Esophagus mucosa (tissue), 1 donor: ENCODE measurements around the gene FBLN5. TPM values are rescaled to one million over a fixed set of nuclear protein-coding genes. Genes with fewer than 3 reads are reported as not detected.
A peak's percentile ranks its signal among the peaks of the same experiment; 100 is the strongest.

Experiments used
- ATAC-seq: fragments of 200-7000 bp; cut with Tn5 transposase; one replicate; pipeline ENCODE4 v1.9.1; 2020
- total RNA-seq: library from RNA; stranded (reverse); gene quantifications from one replicate; pipeline ENCODE4 v1.2.4, GENCODE V29; 2023
- donor health status: DM: yes; HTN: yes; CAD: no.

Gene FBLN5
- total RNA-seq, result 2.8 TPM

DNA sequence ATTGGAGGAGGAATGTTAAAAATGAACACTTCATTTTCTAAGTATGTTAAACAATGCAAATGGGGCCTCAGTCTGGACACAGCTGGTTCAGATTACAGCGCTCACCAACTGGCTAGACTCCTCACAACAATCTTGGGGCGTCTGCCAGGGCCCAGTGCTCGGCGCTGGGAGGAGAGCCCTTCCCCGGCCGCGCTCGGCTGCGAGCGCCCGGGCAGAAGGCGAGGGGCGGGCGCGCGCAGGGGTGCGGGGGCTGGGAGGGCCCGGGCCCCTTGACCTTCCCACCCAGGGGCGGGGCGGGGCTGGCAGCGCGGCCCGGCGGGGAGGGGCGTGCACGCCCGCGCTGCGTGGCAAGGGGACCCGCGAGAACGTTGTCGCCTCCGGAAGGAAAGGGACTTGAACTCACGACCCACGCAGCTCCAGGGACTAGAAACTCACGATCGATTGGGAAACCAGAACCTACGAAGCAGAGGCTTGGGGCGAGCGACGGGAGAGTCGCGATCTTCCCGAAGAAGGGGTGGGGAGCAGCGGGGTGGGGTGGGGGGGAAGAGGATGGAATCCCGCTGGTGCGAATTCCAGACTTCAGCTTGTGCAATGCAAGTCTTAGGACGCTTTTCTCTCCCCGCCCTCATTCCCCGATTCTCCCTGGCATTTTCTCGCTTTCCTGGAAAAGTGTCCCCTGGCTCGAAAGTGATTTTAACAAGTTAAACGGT is at the start of gene FBLN5:
FBLN5 (minus strand) TSS at position 220 of the 710 bp plus-strand sequence. CDS start 465 bp downstream, outside the sequence.
- ATAC-seq, result peak; percentile 67

GRCh38 chr14:91996948-91997371 is 49.5 kb upstream of the FBLN5 start:
- peak; percentile 51 for ATAC-seq

DNA sequence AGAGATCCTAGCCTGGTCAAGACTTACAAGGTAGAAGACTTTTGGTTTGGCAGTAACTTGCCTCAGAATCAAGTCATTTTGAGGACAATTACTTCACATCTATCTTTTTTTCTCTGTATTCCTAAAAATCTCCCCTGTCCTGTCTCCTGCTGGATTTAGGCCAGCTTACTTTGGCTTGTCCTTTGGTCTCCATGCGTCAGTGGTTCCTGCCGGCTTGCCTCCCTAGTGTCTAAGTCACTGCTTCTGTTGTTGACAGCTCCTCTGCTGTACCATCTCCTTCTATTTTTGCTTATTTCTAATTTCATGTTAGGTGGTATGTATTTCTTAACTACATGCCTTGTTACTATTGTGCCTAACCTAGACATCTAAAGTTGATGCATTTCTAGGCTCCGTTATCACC is 39.7 kb upstream of the FBLN5 start:
- ATAC-seq, result no peak

DNA sequence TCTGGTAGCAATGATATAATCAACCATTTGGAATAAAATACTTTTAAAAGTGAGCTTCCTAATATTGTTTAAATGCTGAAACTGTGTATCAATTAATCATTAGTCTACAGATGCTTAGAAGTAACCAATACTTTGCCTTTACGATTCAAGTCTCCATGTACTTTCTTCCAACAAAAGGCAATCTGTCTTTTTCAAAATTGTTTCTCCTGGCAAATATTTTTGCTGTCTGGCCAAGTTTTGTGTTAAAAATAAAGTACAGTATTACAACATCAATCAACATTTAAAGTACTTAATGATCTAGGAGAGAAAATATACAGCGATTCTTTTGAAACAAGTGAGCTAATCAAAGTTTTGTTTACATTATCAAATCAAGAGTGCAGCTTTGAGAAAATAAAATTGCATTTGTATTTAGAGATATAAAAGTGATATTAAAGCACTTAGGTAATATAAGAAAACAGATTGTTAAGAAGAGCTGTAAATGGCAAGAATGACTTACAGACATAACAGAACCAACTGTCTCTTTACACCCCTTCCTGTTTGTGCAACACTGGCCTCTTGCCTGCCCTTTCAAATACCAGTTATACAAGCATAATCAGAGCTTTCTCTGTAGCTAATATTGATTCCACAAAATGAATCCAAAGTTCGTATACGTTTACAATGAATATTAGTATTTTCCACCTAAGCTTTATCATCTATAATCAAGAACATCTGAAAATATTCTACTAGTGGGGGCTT is 38.2 kb upstream of the FBLN5 start:
- no peak for ATAC-seq

- no peak for ATAC-seq
Observed at GRCh38 chr14:91985008-91985407, 37.5 kb upstream of the FBLN5 start.

- ATAC-seq, result no peak
Observed at GRCh38 chr14:91983588-91983987, 36.1 kb upstream of the FBLN5 start.

DNA sequence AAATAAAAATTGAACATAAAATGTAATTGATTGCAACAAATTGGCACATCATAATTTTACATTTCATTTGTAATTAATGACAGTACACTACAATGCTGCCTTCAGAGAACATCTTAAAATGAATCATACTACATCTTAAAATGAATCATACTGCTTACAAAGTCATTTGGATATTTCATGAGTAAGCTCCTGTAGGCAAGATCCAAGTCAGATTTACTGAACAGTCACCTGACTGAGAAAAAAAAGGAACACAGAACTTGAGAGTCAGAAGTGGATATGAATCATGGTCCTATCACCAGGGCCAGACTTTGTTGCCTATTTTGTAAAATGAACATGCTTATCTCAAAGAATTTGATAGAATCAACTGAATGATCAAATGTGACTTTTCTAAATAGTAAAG is 32.7 kb upstream of the FBLN5 start:
- peak; percentile 97 for ATAC-seq

GRCh38 chr14:91977884-91978283 is 30.4 kb upstream of the FBLN5 start:
- no peak for ATAC-seq

- no peak for ATAC-seq
Observed at GRCh38 chr14:91975763-91976162, 28.3 kb upstream of the FBLN5 start.

GRCh38 chr14:91971188-91971778 is 23.8 kb upstream of the FBLN5 start:
- no peak for ATAC-seq

GRCh38 chr14:91968280-91968679 is 20.8 kb upstream of the FBLN5 start:
- ATAC-seq, result no peak

- no peak for ATAC-seq
Observed at GRCh38 chr14:91964724-91965123, 17.2 kb upstream of the FBLN5 start.

GRCh38 chr14:91964011-91964410 is 16.5 kb upstream of the FBLN5 start:
- no peak for ATAC-seq

GRCh38 chr14:91963465-91963864 is 16.0 kb upstream of the FBLN5 start:
- no peak for ATAC-seq

DNA sequence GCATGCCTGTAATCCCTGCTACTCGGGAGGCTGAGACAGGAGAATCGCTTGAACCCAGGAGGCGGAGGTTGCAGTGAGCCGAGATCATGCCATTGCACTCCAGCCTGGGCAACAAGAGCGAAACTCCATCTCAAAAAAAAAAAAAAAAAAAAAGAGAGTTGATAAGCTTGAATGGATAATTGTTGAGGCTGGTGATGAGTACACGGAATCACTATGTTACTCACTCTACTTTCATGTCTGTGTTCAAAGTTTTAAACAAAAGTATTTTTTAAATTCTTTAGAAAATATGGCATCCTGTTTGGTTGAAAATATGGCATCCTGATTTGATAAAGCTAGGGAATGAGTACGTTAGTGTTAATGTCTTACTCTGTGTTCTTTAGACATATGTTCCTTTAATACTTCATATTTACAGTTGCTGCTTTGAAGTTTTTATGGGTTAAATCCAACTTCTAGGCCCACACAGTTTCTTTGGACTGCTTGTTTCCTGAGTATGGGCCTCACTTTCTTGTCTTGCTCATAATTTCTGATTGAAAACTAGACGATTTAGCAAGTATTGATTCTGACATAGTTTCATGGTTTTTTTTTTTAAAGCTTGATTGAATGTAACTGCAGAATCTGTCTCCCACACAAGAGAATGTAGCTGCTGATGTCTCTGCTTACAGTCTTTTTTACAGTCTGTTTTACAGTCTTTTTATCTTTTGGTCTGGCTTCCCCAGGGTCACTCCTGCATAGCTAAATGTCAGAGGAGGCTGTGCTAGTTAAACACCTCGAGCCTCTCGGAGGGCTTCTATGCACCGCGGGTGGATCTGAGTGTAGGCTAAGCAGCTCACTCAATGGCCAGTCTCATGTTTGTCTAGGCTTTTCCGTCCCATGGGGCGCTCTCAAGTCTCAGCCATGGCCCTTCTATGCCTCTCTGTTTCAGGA is 14.1 kb upstream of the FBLN5 start:
- ATAC-seq, result no peak

GRCh38 chr14:91957876-91958313 is 10.4 kb upstream of the FBLN5 start:
- no peak for ATAC-seq

GRCh38 chr14:91956616-91957015 is 9.1 kb upstream of the FBLN5 start:
- ATAC-seq, result no peak

DNA sequence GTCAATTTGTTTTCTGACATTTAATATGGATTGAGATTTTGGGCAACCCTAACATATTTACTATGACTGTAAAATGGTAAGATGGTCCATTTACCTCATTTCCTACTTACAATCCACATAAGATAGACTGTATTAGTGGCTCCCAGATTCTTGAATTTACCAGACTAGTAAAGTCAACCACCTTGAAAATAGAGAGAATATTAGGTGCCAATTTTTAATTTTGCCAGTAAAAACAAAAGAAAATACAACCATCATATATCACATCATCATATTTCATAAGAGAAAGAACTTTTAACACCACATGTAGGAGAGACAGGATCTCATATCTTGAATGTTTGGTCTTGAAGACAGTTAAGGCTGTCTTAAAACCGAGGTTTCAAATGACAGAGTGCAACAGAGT is 7.7 kb upstream of the FBLN5 start:
- ATAC-seq, result no peak

DNA sequence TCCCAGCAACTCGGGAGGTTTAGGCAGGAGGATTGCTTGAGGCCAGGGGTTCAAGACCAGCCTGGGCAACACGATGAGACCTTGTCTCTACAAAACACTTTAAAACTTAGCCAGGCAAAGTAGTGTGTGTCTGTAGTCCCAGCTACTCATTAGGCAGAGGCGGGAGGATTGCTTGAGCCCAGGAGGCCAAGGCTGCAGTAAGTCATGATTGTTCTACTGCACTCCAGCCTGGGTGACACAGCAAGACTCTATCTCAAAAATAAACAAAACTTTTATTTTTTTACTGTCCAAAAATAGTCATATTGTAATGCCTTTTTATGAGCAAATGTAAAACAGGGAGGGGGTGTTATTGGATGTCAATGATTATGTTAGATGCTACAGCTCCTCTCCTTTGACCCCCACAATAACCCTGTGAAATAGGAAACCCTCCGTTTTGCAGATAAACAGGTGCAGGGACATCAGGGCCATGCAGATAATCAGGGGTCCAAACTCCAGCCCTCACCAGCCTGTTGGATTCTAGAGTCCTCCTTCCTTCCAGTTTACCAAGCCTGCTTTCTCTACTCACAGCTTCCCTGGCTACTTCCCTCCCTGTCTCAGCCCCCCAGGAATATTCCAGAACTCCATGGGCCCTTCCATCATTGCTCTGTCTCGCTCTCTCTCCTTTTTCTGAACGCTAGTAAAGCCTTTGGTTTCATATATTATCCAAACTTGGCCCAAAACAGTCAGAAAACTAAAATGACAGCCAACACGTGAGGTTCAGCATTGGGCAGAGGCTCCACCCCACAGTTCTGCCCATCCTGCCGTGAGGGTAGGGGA is 5.9 kb upstream of the FBLN5 start:
- no peak for ATAC-seq

DNA sequence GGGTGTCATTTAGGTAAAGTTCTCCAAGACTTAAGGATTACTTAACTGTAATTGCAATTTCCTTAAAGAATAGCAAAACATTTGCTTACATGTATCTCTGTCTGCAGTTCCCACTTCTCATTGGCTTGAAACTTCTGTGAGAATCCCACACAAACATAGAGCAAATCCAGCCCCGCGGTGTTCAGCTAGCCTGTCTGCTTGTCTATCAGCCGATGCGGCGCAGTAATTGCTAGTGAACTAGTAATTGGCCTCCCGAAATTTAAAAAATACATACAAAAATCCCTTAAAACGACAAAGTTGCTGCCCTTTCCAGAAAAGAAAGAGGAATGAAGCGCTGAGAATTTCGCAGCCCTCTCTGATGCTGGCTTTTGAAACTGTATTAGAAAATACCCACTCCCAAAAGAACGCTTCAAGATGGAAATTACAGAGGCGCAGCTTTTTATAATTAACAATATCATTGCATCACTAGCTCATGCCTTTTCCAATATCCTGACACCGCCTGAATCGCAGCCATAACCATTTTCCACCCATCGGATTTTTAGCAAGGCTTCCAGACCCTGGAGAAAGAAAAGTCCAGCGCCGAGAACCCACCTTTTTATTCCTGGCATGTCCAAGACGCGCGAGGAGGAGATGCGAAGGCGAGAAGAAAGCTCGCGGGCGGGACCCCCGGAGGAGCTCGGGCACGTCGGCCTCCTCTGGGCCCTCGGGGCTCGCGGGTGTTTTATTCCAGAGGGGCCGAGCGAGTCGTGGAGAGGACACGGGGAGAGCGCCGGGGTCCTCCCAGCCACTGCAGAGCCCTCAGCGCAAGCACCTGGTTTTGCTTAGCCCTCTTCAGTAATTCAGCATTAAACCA is 646 bp downstream of the FBLN5 start:
- ATAC-seq, result peak; percentile 24
